K562 (cell line): Measurements from ENCODE around the gene LRFN2. TPM values are rescaled to one million over a fixed set of nuclear protein-coding genes. Genes with fewer than 3 reads are reported as not detected.

Experiments
- ATAC-seq: fragments of 200-7000 bp; cut with Tn5 transposase; 3 replicates; pipeline ENCODE4 v1.9.1; 2020; ENCODE audit warnings: moderate library complexity
- BruUV-seq: library from RNA; stranded (reverse); fragments of 400-500 nt; replicated peaks from 2 replicates; lab custom pipeline; 2021; lab: Mats Ljungman, UMichigan
- CTCF ChIA-PET: fragments of 300-600 bp; formaldehyde crosslinking; extraction: SDS; loops from one replicate; lab custom pipeline; 2021; ENCODE audit warnings: low intra/inter-chr PET ratio; lab: Yijun Ruan, JAX
- POLR2A ChIA-PET: fragments of 300-600, 350-650 bp; sonication (Branson Sonifier 250); formaldehyde crosslinking; extraction: SDS; loops from one replicate; lab custom pipeline; 2021; ENCODE audit warnings: antibody characterized with exemption, inconsistent platforms; lab: Yijun Ruan, JAX
- DNase-seq, 4 experiments: peaks; one replicate each; pipeline versions ENCODE4 v3.0.0 to v3.0.0-alpha.2; 2011 to 2018; ENCODE audit warnings: low spot score in 3 of 4, mixed read lengths in 3 of 4; ENCODE audit errors: extremely low read depth in 1 of 4
- FAIRE-seq: peaks from 2 replicates; lab custom pipeline; 2011; peaks lifted over from hg19 to GRCh38; lab: Jason Lieb, UNC
- H2AFZ ChIP-seq: 2 replicates; pipeline ENCODE4 v1.6.0; 2011; ENCODE audit warnings: low read depth, low read length, control low read depth, inconsistent platforms
- H3K27ac ChIP-seq: fragments of 200-600 bp; 3 replicates; pipeline ENCODE4 v1.8.0; 2011; ENCODE audit warnings: low read depth, mild to moderate bottlenecking, control low read depth, inconsistent platforms, low read length, moderate library complexity, mixed read lengths; ENCODE audit errors: extremely low read depth
- H3K27me3 ChIP-seq, 2 experiments: fragments of 300-600 bp in 1 of 2; 2 replicates in 1 of 2; 3 replicates in 1 of 2; pipeline versions ENCODE4 v1.6.0 to v1.8.0; 2011; ENCODE audit warnings: inconsistent platforms in 2 of 2, low read length in 2 of 2, mild to moderate bottlenecking in 1 of 2, mixed read lengths in 1 of 2, moderate library complexity in 1 of 2; ENCODE audit not compliant: control insufficient read depth in 2 of 2, insufficient read depth in 2 of 2
- H3K36me3 ChIP-seq: fragments of 300-600 bp; 3 replicates; pipeline ENCODE4 v1.8.0; 2011; ENCODE audit warnings: mild to moderate bottlenecking, low read length, inconsistent platforms; ENCODE audit not compliant: control insufficient read depth, insufficient read depth
- H3K4me1 ChIP-seq, 2 experiments: fragments of 200-600 bp in 1 of 2; replicated peaks in 1 of 2; 2 replicates in 1 of 2; 3 replicates in 1 of 2; pipeline versions ENCODE4 v1.5.1 to v1.8.0; 2011; ENCODE audit warnings: inconsistent platforms in 2 of 2, low read length in 2 of 2, mild to moderate bottlenecking in 1 of 2, mixed read lengths in 1 of 2, moderate library complexity in 1 of 2; ENCODE audit not compliant: control insufficient read depth in 2 of 2, insufficient read depth in 2 of 2
- H3K4me2 ChIP-seq: 2 replicates; pipeline ENCODE4 v1.6.1; 2011; ENCODE audit warnings: low read length, control low read depth, inconsistent platforms, mixed read lengths; ENCODE audit not compliant: insufficient read depth
- H3K4me3 ChIP-seq: fragments of 200-600 bp; sonication (generic), shearing (Covaris generic); 2 replicates; pipeline ENCODE4 v1.5.1; 2016; ENCODE audit warnings: control low read depth, inconsistent platforms
- H3K79me2 ChIP-seq: fragments of 200-600 bp; 3 replicates; pipeline ENCODE4 v1.8.0; 2011; ENCODE audit warnings: low read length, inconsistent platforms; ENCODE audit not compliant: control insufficient read depth, insufficient read depth
- H3K9ac ChIP-seq, 2 experiments: 2 replicates each; pipeline versions ENCODE4 v1.6.0 to v1.6.1; 2011; ENCODE audit warnings: low read depth in 2 of 2, low read length in 2 of 2, control low read depth in 1 of 2, inconsistent platforms in 1 of 2, mild to moderate bottlenecking in 1 of 2, mixed read lengths in 1 of 2; ENCODE audit not compliant: insufficient read depth in 1 of 2
- H3K9me1 ChIP-seq: one replicate; pipeline ENCODE4 v1.6.0; 2011; ENCODE audit warnings: inconsistent platforms, mild to moderate bottlenecking, low read length, moderate library complexity; ENCODE audit not compliant: control insufficient read depth, insufficient read depth
- H3K9me3 ChIP-seq: replicated peaks from 2 replicates; pipeline ENCODE4 v1.5.1; 2011; ENCODE audit warnings: low read depth, low read length, inconsistent platforms; ENCODE audit not compliant: control insufficient read depth, insufficient read depth
- H4K20me1 ChIP-seq: replicated peaks from 2 replicates; pipeline ENCODE4 v1.6.1; 2011; ENCODE audit warnings: low read length, inconsistent platforms, mixed read lengths; ENCODE audit not compliant: control insufficient read depth, insufficient read depth
- CHAMP1 ChIP-seq: fragments of 450-650 bp; IDR thresholded peaks from 2 replicates; pipeline ENCODE4 v1.6.1; 2016; ENCODE audit warnings: mild to moderate bottlenecking
- NFE2L1 ChIP-seq: fragments of 450-650 bp; IDR thresholded peaks from 2 replicates; pipeline ENCODE4 v1.6.1; 2016; ENCODE audit warnings: missing genetic modification characterization, low read depth, mild to moderate bottlenecking, missing compliant biosample characterization, moderate library complexity, borderline replicate concordance
- OTX1 ChIP-seq: fragments of 450-650 bp; formaldehyde crosslinking; IDR thresholded peaks from 2 replicates; pipeline ENCODE4 v1.4.0; 2022; ENCODE audit warnings: mild to moderate bottlenecking
- PPARD ChIP-seq: fragments of 250-450 bp; sonication (Bioruptor Pico); IDR thresholded peaks from 2 replicates; pipeline ENCODE4 v1.8.0; 2022; ENCODE audit warnings: inconsistent platforms, mild to moderate bottlenecking, moderate library complexity
- RBM25 ChIP-seq: fragments of 200-400 bp; formaldehyde crosslinking; IDR thresholded peaks from 2 replicates; pipeline ENCODE4 v1.6.1; 2018; ENCODE audit warnings: low read length, low read depth, moderate library complexity; ENCODE audit not compliant: severe bottlenecking
- SP2 ChIP-seq: IDR thresholded peaks from 2 replicates; pipeline ENCODE4 v1.6.1; 2011; ENCODE audit warnings: mild to moderate bottlenecking, low read depth, low read length, moderate library complexity; ENCODE audit not compliant: poor library complexity, severe bottlenecking; ENCODE audit errors: extremely low read depth
- ZC3H8 ChIP-seq: fragments of 450-650 bp; IDR thresholded peaks from 2 replicates; pipeline ENCODE4 v1.6.1; 2017
- ZKSCAN3 ChIP-seq: fragments of 250-450 bp; sonication (Bioruptor Pico); IDR thresholded peaks from 2 replicates; pipeline ENCODE4 v1.4.0; 2020
- ZNF24 ChIP-seq: fragments of 450-650 bp; IDR thresholded peaks from 2 replicates; pipeline ENCODE4 v1.6.1; 2016
- WGBS: fragments of 100-300 bp; shearing (Covaris generic); methylation state at CpG from one replicate; pipeline ENCODE4 v1.1.6; 2016; ENCODE audit warnings: low coverage, mixed read lengths; ENCODE audit not compliant: insufficient coverage; ENCODE audit errors: missing lambda C conversion rate; 5-methylcytosine and 5-hydroxymethylcytosine counted together
- in situ Hi-C: fragments of 300-500 bp; cut with MboI; formaldehyde crosslinking; loops from 4 replicates; pipeline ENCODE4 v1.15.0; 2018; ENCODE audit warnings: inconsistent platforms, mixed read lengths
- intact Hi-C: fragments of 100-400 bp; cut with micrococcal nuclease; formaldehyde crosslinking; loops from 2 replicates; pipeline ENCODE4 v1.14.2; 2022
- polyA plus RNA-seq, 8 experiments: library from polyadenylated mRNA; depleted of rRNA in 4 of 8; stranded (reverse) in 5 of 8; unstranded in 3 of 8; fragments of >200 nt; fragmentation: Nextera tagmentation in 2 of 8; fragmentation: Illumina TruSeq in 1 of 8; extraction: Ambion mirVana in 2 of 8; extraction: Trizol in 1 of 8; gene quantifications; 2 replicates each; pipeline versions ENCODE4 v1.2.1 to v1.2.3, GENCODE V29; 2011 to 2014; ENCODE audit warnings: inconsistent platforms in 1 of 8, missing spikeins in 1 of 8
- total RNA-seq, 7 experiments: library from RNA; depleted of rRNA in 6 of 7; stranded (reverse); fragments of >200 nt in 6 of 7; fragmentation: Illumina TruSeq in 2 of 7; extraction: Trizol in 2 of 7; gene quantifications; 2 replicates each; pipeline versions ENCODE4 v1.2.1 to v1.2.3, GENCODE V29; 2011 to 2021; ENCODE audit warnings: low replicate concordance in 1 of 7
- TF ChIP-seq, protein P1 (sequence below): sonication (generic); formaldehyde crosslinking; IDR thresholded peaks from 2 replicates; pipeline ENCODE4 v1.8.1; 2023; ENCODE audit warnings: mild to moderate bottlenecking, missing genetic modification reagents
- TF ChIP-seq, protein P2 (sequence below): fragments of 150-350 bp; IDR thresholded peaks from 2 replicates; pipeline ENCODE4 v1.6.1; 2014; ENCODE audit warnings: low read depth, mild to moderate bottlenecking, low read length, borderline replicate concordance
- TF ChIP-seq, protein P3 (sequence below): fragments of 450-650 bp; formaldehyde crosslinking; IDR thresholded peaks from 2 replicates; pipeline ENCODE4 v1.4.0; 2020; ENCODE audit warnings: mild to moderate bottlenecking, mixed read lengths

Gene LRFN2
- total and polyA plus RNA-seq, 9 of the 15 experiments (the other 6 are each of a cell fraction or from before 2014, with no cell fraction given), result not detected

DNA sequence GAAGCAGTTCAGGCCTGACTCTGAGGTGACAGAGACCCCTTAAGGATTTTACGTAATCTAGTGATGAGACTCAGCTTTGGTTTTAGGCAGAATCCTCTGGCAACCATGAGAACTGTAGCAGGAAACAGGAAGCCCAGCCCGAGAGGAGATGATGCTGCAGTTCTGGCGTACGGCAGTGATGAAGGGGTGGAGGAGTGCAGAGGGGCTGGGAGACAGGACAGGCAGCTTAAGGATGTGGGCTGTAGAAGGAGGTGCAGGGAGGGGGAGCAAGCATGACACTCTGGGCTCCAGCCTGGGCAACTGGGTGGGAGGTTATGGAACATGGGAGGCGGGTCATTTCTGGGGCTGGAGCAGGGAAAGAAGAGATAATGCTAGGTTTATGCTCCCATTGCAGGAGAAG, 67.1 kb downstream of the LRFN2 start:
- in situ Hi-C loops (no loop called here), intact Hi-C loops (no loop called here)
- no peaks in the 10 kb centered on the region for H3K9me3 ChIP-seq
- no peak for ATAC-seq
- BruUV-seq, result no TSS peak
- H3K4me1 ChIP-seq, result no peaks in the 10 kb centered on the region
- H3K36me3 ChIP-seq, result no peaks in the 10 kb centered on the region
- DNase-seq, result no peak
- ChIA-PET CTCF (no interaction called here), POLR2A (no interaction called here)
- WGBS, result 1% methylated on average over 5 of the region's 5 CpGs
- H4K20me1 ChIP-seq, result no peaks in the 10 kb centered on the region; the same call in 1 of the 2 replicates
- no peak overlapping the region for H3K4me3 ChIP-seq
- no peak overlapping the region for H3K4me2 ChIP-seq
- H3K27me3 ChIP-seq, result peaks cover 0 to 14% of the 10 kb centered on the region in 2 experiments; a peak in 2 of 5 replicates
- FAIRE-seq, result no peak
- H3K27ac ChIP-seq, result no peak overlapping the region
- no peaks in the 10 kb centered on the region for H3K79me2 ChIP-seq
- H3K9me1 ChIP-seq, result no peaks in the 10 kb centered on the region
- no peak overlapping the region for H3K9ac ChIP-seq
- H2AFZ ChIP-seq, result no peak overlapping the region
- no peak for TF ChIP-seq NFE2L1 (tag)
- no peak for TF ChIP-seq ZNF24
- no peak for TF ChIP-seq ZC3H8
- TF ChIP-seq SP2, result no peak
- TF ChIP-seq, protein P1, sequence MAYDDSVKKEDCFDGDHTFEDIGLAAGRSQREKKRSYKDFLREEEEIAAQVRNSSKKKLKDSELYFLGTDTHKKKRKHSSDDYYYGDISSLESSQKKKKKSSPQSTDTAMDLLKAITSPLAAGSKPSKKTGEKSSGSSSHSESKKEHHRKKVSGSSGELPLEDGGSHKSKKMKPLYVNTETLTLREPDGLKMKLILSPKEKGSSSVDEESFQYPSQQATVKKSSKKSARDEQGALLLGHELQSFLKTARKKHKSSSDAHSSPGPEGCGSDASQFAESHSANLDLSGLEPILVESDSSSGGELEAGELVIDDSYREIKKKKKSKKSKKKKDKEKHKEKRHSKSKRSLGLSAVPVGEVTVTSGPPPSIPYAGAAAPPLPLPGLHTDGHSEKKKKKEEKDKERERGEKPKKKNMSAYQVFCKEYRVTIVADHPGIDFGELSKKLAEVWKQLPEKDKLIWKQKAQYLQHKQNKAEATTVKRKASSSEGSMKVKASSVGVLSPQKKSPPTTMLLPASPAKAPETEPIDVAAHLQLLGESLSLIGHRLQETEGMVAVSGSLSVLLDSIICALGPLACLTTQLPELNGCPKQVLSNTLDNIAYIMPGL (CRISPR knock-in tag), result no peak
- TF ChIP-seq CHAMP1, result no peak
- TF ChIP-seq, protein P2, sequence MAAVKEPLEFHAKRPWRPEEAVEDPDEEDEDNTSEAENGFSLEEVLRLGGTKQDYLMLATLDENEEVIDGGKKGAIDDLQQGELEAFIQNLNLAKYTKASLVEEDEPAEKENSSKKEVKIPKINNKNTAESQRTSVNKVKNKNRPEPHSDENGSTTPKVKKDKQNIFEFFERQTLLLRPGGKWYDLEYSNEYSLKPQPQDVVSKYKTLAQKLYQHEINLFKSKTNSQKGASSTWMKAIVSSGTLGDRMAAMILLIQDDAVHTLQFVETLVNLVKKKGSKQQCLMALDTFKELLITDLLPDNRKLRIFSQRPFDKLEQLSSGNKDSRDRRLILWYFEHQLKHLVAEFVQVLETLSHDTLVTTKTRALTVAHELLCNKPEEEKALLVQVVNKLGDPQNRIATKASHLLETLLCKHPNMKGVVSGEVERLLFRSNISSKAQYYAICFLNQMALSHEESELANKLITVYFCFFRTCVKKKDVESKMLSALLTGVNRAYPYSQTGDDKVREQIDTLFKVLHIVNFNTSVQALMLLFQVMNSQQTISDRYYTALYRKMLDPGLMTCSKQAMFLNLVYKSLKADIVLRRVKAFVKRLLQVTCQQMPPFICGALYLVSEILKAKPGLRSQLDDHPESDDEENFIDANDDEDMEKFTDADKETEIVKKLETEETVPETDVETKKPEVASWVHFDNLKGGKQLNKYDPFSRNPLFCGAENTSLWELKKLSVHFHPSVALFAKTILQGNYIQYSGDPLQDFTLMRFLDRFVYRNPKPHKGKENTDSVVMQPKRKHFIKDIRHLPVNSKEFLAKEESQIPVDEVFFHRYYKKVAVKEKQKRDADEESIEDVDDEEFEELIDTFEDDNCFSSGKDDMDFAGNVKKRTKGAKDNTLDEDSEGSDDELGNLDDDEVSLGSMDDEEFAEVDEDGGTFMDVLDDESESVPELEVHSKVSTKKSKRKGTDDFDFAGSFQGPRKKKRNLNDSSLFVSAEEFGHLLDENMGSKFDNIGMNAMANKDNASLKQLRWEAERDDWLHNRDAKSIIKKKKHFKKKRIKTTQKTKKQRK, result no peak
- TF ChIP-seq PPARD, result no peak
- TF ChIP-seq OTX1 (CRISPR knock-in tag), result no peak
- TF ChIP-seq, protein P3, sequence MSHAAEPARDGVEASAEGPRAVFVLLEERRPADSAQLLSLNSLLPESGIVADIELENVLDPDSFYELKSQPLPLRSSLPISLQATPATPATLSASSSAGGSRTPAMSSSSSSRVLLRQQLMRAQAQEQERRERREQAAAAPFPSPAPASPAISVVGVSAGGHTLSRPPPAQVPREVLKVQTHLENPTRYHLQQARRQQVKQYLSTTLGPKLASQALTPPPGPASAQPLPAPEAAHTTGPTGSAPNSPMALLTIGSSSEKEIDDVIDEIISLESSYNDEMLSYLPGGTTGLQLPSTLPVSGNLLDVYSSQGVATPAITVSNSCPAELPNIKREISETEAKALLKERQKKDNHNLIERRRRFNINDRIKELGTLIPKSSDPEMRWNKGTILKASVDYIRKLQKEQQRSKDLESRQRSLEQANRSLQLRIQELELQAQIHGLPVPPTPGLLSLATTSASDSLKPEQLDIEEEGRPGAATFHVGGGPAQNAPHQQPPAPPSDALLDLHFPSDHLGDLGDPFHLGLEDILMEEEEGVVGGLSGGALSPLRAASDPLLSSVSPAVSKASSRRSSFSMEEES, result no peak
- no peak for TF ChIP-seq RBM25
- no peak for TF ChIP-seq ZKSCAN3
